ENCODE measurements around the gene FAM8A1.

Gene FAM8A1

DNA sequence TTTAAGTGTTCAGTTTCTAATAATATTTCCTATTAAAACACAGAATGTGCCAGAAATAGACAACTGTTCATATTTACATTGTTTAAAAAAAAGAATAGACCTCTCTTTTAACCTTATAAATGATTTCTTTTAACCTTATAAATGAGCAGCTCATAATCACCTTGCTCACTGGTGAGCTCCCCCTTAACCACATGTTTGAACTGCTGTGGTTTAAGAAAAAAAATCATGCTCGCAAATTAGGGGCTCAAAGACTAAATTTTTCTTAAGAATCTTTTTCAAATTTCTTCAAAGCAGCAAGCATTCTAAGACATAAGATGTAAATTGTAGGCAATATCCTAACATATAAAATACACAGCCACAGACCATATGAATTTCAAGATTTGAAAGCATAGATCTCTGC lies 32.8 kb downstream of the FAM8A1 start:
- H3K9ac ChIP-seq (ENCODE audit: insufficient read length): no peak overlapping the region
- H3K36me3 ChIP-seq (ENCODE audit: insufficient read depth, low read length): peaks cover 92% of the 10 kb centered on the region
- H3K4me3 ChIP-seq: no peak overlapping the region
- H3K9me3 ChIP-seq (ENCODE audit: low read depth, low read length): no peaks in the 10 kb centered on the region
- DNase-seq (ENCODE audit: low read depth, low spot score): no peak
- TF ChIP-seq FOXP2 (optimal IDR thresholded peaks at IDR 0.05; ENCODE audit: control extremely low read depth, extremely low read length, insufficient read depth) (no peak), POLR2AphosphoS5 (IDR thresholded peaks at IDR 0.05; ENCODE audit: borderline replicate concordance, low read depth, low read length) (no peak), EZH2 (IDR thresholded peaks at IDR 0.05) (no peak)
- 0 out of 2 replicates have a peak overlapping the region, but pooled peaks have one; percentile 4 for H3K27ac ChIP-seq

- TF ChIP-seq POLR2AphosphoS5 (IDR thresholded peaks at IDR 0.05; ENCODE audit: borderline replicate concordance, low read depth, low read length): no peak
- TF ChIP-seq EZH2 (IDR thresholded peaks at IDR 0.05): no peak
- TF ChIP-seq FOXP2 (optimal IDR thresholded peaks at IDR 0.05; ENCODE audit: control extremely low read depth, extremely low read length, insufficient read depth): no peak
- Histone ChIP-seq H3K9ac (ENCODE audit: insufficient read length) (no peak overlapping the region), H3K36me3 (ENCODE audit: insufficient read depth, low read length) (peaks cover 93% of the 10 kb centered on the region), H3K9me3 (ENCODE audit: low read depth, low read length) (no peaks in the 10 kb centered on the region), H3K4me3 (no peak overlapping the region), H3K27ac (0 out of 2 replicates have a peak overlapping the region, but pooled peaks have one; percentile 4)
- DNase-seq (ENCODE audit: low read depth, low spot score): no peak
Measured at GRCh38 chr6:17633465-17634188, 33.5 kb downstream of the FAM8A1 start.

- H3K27ac ChIP-seq: no peak overlapping the region
- TF ChIP-seq POLR2AphosphoS5 (IDR thresholded peaks at IDR 0.05; ENCODE audit: borderline replicate concordance, low read depth, low read length) (no peak), FOXP2 (optimal IDR thresholded peaks at IDR 0.05; ENCODE audit: control extremely low read depth, extremely low read length, insufficient read depth) (no peak), EZH2 (IDR thresholded peaks at IDR 0.05) (no peak)
- no peak overlapping the region for H3K4me3 ChIP-seq
- DNase-seq (ENCODE audit: low read depth, low spot score): no peak
- no peak overlapping the region for H3K9ac ChIP-seq (ENCODE audit: insufficient read length)
- peaks cover 93% of the 10 kb centered on the region for H3K36me3 ChIP-seq (ENCODE audit: insufficient read depth, low read length)
- H3K9me3 ChIP-seq (ENCODE audit: low read depth, low read length): no peaks in the 10 kb centered on the region
Measured at GRCh38 chr6:17635568-17635967, 35.5 kb downstream of the FAM8A1 start.

DNA sequence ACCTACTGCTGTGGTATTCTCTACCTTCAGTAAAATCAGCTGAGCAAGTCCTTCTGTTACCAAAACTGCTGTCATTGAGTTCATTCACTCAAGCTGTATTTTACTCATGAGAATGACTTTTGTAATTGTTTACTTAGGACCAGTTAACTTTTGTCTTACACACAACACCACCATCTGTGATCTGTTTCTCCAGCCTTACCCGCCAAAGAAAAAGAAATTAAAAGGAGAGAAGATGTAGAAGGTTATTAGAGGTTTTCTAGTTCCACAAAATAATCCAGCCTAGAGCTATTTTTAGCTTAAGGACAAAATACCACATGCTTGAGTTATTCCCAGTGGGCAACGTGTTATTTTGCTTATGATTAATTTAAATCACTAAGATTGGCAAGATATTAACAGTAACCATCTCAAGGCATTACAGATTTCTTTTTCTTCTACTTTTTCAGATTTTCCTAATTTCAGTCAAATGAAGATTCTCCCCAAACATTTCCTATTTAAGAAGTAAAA lies 38.2 kb downstream of the FAM8A1 start:
- H3K9ac ChIP-seq (ENCODE audit: insufficient read length): no peak overlapping the region
- no peak for DNase-seq (ENCODE audit: low read depth, low spot score)
- no peak for TF ChIP-seq FOXP2 (optimal IDR thresholded peaks at IDR 0.05; ENCODE audit: control extremely low read depth, extremely low read length, insufficient read depth)
- no peak overlapping the region for H3K4me3 ChIP-seq
- H3K27ac ChIP-seq: peak overlapping the region; percentile 56
- H3K9me3 ChIP-seq (ENCODE audit: low read depth, low read length): no peaks in the 10 kb centered on the region
- peaks cover 92% of the 10 kb centered on the region for H3K36me3 ChIP-seq (ENCODE audit: insufficient read depth, low read length)

GRCh38 chr6:17640477-17640917 lies 40.4 kb downstream of the FAM8A1 start:
- TF ChIP-seq FOXP2 (optimal IDR thresholded peaks at IDR 0.05; ENCODE audit: control extremely low read depth, extremely low read length, insufficient read depth) (no peak), POLR2AphosphoS5 (IDR thresholded peaks at IDR 0.05; ENCODE audit: borderline replicate concordance, low read depth, low read length) (no peak), EZH2 (IDR thresholded peaks at IDR 0.05) (no peak)
- no peak overlapping the region for H3K4me3 ChIP-seq
- peaks cover 98% of the 10 kb centered on the region for H3K36me3 ChIP-seq (ENCODE audit: insufficient read depth, low read length)
- DNase-seq (ENCODE audit: low read depth, low spot score): no peak
- no peaks in the 10 kb centered on the region for H3K9me3 ChIP-seq (ENCODE audit: low read depth, low read length)
- H3K27ac ChIP-seq: peak overlapping the region; percentile 7; the same call in 1 of the 2 replicates
- H3K9ac ChIP-seq (ENCODE audit: insufficient read length): no peak overlapping the region

GRCh38 chr6:17648745-17649144 lies 48.6 kb downstream of the FAM8A1 start:
- Histone ChIP-seq H3K27ac (no peak overlapping the region), H3K4me3 (no peak overlapping the region), H3K36me3 (ENCODE audit: insufficient read depth, low read length) (peaks cover 89% of the 10 kb centered on the region), H3K9ac (ENCODE audit: insufficient read length) (no peak overlapping the region), H3K9me3 (ENCODE audit: low read depth, low read length) (no peaks in the 10 kb centered on the region)
- TF ChIP-seq FOXP2 (optimal IDR thresholded peaks at IDR 0.05; ENCODE audit: control extremely low read depth, extremely low read length, insufficient read depth) (no peak), POLR2AphosphoS5 (IDR thresholded peaks at IDR 0.05; ENCODE audit: borderline replicate concordance, low read depth, low read length) (no peak), EZH2 (IDR thresholded peaks at IDR 0.05) (no peak)
- no peak for DNase-seq (ENCODE audit: low read depth, low spot score)

GRCh38 chr6:17650656-17651309 lies 50.7 kb downstream of the FAM8A1 start:
- H3K27ac ChIP-seq: peak overlapping the region; percentile 26; the same call in 1 of the 2 replicates
- no peak overlapping the region for H3K4me3 ChIP-seq
- H3K36me3 ChIP-seq (ENCODE audit: insufficient read depth, low read length): peaks cover 83% of the 10 kb centered on the region
- no peak for TF ChIP-seq FOXP2 (optimal IDR thresholded peaks at IDR 0.05; ENCODE audit: control extremely low read depth, extremely low read length, insufficient read depth)
- TF ChIP-seq POLR2AphosphoS5 (IDR thresholded peaks at IDR 0.05; ENCODE audit: borderline replicate concordance, low read depth, low read length): no peak
- TF ChIP-seq EZH2 (IDR thresholded peaks at IDR 0.05): no peak
- no peak overlapping the region for H3K9ac ChIP-seq (ENCODE audit: insufficient read length)
- no peak for DNase-seq (ENCODE audit: low read depth, low spot score)
- H3K9me3 ChIP-seq (ENCODE audit: low read depth, low read length): no peaks in the 10 kb centered on the region

DNA sequence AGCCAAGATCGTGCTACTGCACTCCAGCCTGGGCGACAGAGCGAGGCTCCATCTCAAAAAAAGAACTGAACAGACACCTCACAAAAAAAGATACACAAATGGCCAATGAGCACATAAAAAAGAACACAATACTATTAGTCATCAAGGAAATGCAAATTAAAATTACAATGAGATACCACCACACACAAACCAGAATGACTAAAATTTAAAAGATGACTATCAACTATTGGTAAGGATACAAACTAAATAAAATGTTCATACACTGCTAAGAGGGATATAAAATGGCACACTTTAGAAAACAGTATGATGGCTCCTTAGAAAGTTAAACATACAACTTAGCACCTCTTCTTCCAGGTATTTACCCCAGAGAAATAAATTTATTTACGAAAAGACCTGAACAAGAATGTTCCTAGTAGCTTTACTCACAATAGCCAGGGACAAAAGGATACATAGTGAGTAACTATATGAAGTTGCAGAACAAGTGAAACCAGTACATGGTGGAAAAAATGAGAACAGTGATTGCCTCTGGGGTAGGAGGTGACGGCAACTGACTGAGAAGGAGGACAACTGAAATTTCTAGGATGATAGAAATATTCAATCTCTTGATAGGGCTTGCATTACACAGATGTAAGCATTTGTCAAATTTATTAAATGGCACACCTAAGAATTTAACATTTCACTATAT lies 53.2 kb downstream of the FAM8A1 start:
- Histone ChIP-seq H3K4me3 (no peak overlapping the region), H3K27ac (no peak overlapping the region), H3K9ac (ENCODE audit: insufficient read length) (no peak overlapping the region), H3K36me3 (ENCODE audit: insufficient read depth, low read length) (peaks cover 79% of the 10 kb centered on the region), H3K9me3 (ENCODE audit: low read depth, low read length) (no peaks in the 10 kb centered on the region)
- no peak for DNase-seq (ENCODE audit: low read depth, low spot score)
- TF ChIP-seq FOXP2 (optimal IDR thresholded peaks at IDR 0.05; ENCODE audit: control extremely low read depth, extremely low read length, insufficient read depth): no peak
- TF ChIP-seq EZH2 (IDR thresholded peaks at IDR 0.05): no peak
- no peak for TF ChIP-seq POLR2AphosphoS5 (IDR thresholded peaks at IDR 0.05; ENCODE audit: borderline replicate concordance, low read depth, low read length)
